IMR-90 (cell line): ENCODE measurements around the gene KMT5C. TPM values are rescaled to one million over a fixed set of nuclear protein-coding genes. Genes with fewer than 3 reads are reported as not detected.

Experiments used
- ATAC-seq: fragments of 200-7000 bp; cut with Tn5 transposase; 2 replicates; pipeline ENCODE4 v1.9.1; 2020; ENCODE audit warnings: low read depth, mild to moderate bottlenecking, moderate library complexity
- BruUV-seq: library from RNA; stranded (reverse); fragments of 400-500 nt; replicated peaks from 2 replicates; lab custom pipeline; 2021; lab: Mats Ljungman, UMichigan
- CTCF ChIA-PET: fragments of 300-600 bp; formaldehyde crosslinking; extraction: SDS; loops from one replicate; lab custom pipeline; 2021; ENCODE audit warnings: antibody characterized with exemption; lab: Yijun Ruan, JAX
- POLR2A ChIA-PET: fragments of 300-600 bp; sonication (Branson Sonifier 250); formaldehyde crosslinking; loops from one replicate; lab custom pipeline; 2022; ENCODE audit warnings: antibody characterized with exemption; ENCODE audit not compliant: unreplicated experiment; lab: Charles Lee
- DNase-seq: peaks from one replicate; pipeline ENCODE4 v3.0.0; 2013
- H2AFZ ChIP-seq: replicated peaks from 2 replicates; pipeline ENCODE3; 2013; ENCODE audit warnings: low read length, mild to moderate bottlenecking; ENCODE audit not compliant: poor library complexity
- H2AK5ac ChIP-seq: 2 replicates; pipeline ENCODE4 v1.6.1; 2013; ENCODE audit warnings: low read depth, low read length, inconsistent platforms
- H2AK9ac ChIP-seq: replicated peaks from 2 replicates; pipeline ENCODE3; 2013; ENCODE audit warnings: mild to moderate bottlenecking, low read depth, low read length, moderate library complexity; ENCODE audit not compliant: poor library complexity
- H2BK120ac ChIP-seq: 2 replicates; pipeline ENCODE4 v1.6.1; 2013; ENCODE audit warnings: low read depth, low read length, inconsistent platforms
- H2BK15ac ChIP-seq: 3 replicates; pipeline ENCODE4 v1.6.1; 2013; ENCODE audit warnings: low read depth, low read length, inconsistent platforms
- H2BK20ac ChIP-seq: 2 replicates; pipeline ENCODE4 v1.6.1; 2013; ENCODE audit warnings: low read depth, mild to moderate bottlenecking, inconsistent platforms, low read length, moderate library complexity
- H2BK5ac ChIP-seq: 2 replicates; pipeline ENCODE4 v1.6.1; 2013; ENCODE audit warnings: mild to moderate bottlenecking, low read depth, low read length, inconsistent platforms; ENCODE audit not compliant: poor library complexity, severe bottlenecking
- H3K14ac ChIP-seq: replicated peaks from 2 replicates; pipeline ENCODE4 v1.6.1; 2013; ENCODE audit warnings: low read depth, low read length, inconsistent platforms
- H3K18ac ChIP-seq: 2 replicates; pipeline ENCODE4 v1.6.1; 2013; ENCODE audit warnings: low read depth, low read length, control low read depth
- H3K23ac ChIP-seq: 2 replicates; pipeline ENCODE4 v1.6.1; 2013; ENCODE audit warnings: low read depth, low read length, inconsistent platforms
- H3K27ac ChIP-seq: 2 replicates; pipeline ENCODE4 v1.5.1; 2013; ENCODE audit warnings: mild to moderate bottlenecking, control low read depth, low read length; ENCODE audit not compliant: insufficient read depth
- H3K27me3 ChIP-seq: 2 replicates; pipeline ENCODE4 v1.6.1; 2013; ENCODE audit warnings: low read length; ENCODE audit not compliant: control insufficient read depth, insufficient read depth
- H3K36me3 ChIP-seq: 2 replicates; pipeline ENCODE4 v1.6.1; 2013; ENCODE audit warnings: low read length, mixed read lengths; ENCODE audit not compliant: control insufficient read depth, insufficient read depth
- H3K4ac ChIP-seq: 2 replicates; pipeline ENCODE4 v1.6.1; 2013; ENCODE audit warnings: low read depth, low read length, inconsistent platforms
- H3K4me1 ChIP-seq: 2 replicates; pipeline ENCODE4 v1.6.1; 2013; ENCODE audit warnings: low read length, mixed read lengths; ENCODE audit not compliant: control insufficient read depth, insufficient read depth
- H3K4me2 ChIP-seq: 2 replicates; pipeline ENCODE4 v1.6.1; 2013; ENCODE audit warnings: low read depth, mild to moderate bottlenecking, control low read depth, low read length, moderate library complexity
- H3K4me3 ChIP-seq: 2 replicates; pipeline ENCODE4 v1.5.1; 2013; ENCODE audit warnings: low read depth, mild to moderate bottlenecking, control low read depth, low read length, moderate library complexity; ENCODE audit not compliant: insufficient read depth
- H3K56ac ChIP-seq: 2 replicates; pipeline ENCODE4 v1.6.1; 2013; ENCODE audit warnings: low read length, inconsistent platforms; ENCODE audit not compliant: insufficient read depth; ENCODE audit errors: extremely low read depth
- H3K79me1 ChIP-seq, 2 experiments: 2 replicates each; pipeline ENCODE4 v1.6.1; 2013; ENCODE audit warnings: low read length in 2 of 2, inconsistent platforms in 1 of 2, low read depth in 1 of 2
- H3K9ac ChIP-seq: 2 replicates; pipeline ENCODE4 v1.6.1; 2013; ENCODE audit warnings: low read depth, low read length, control low read depth
- H3K9me1 ChIP-seq: 2 replicates; pipeline ENCODE4 v1.6.1; 2013; ENCODE audit warnings: low read length, inconsistent platforms; ENCODE audit not compliant: insufficient read depth
- H3K9me3 ChIP-seq: 2 replicates; pipeline ENCODE4 v1.6.1; 2013; ENCODE audit warnings: low read length; ENCODE audit not compliant: control insufficient read depth, insufficient read depth
- H4K20me1 ChIP-seq: 2 replicates; pipeline ENCODE4 v1.6.1; 2013; ENCODE audit warnings: low read length, inconsistent platforms; ENCODE audit not compliant: insufficient read depth
- H4K5ac ChIP-seq: 2 replicates; pipeline ENCODE4 v1.6.1; 2013; ENCODE audit warnings: mild to moderate bottlenecking, low read depth, low read length, control low read depth
- H4K8ac ChIP-seq, 2 experiments: 2 replicates each; pipeline ENCODE4 v1.6.1; 2013; ENCODE audit warnings: low read depth in 2 of 2, low read length in 2 of 2, control low read depth in 1 of 2, inconsistent platforms in 1 of 2
- H4K91ac ChIP-seq: 2 replicates; pipeline ENCODE4 v1.6.1; 2013; ENCODE audit warnings: low read depth, low read length, inconsistent platforms; ENCODE audit not compliant: insufficient read depth
- MAZ ChIP-seq: IDR thresholded peaks from 2 replicates; pipeline ENCODE4 v1.6.1; 2012; ENCODE audit warnings: low read depth, mild to moderate bottlenecking, low read length, improper control_type of control experiment, moderate library complexity, borderline replicate concordance
- POLR2A ChIP-seq: IDR thresholded peaks from 2 replicates; pipeline ENCODE4 v1.6.1; 2012; ENCODE audit warnings: mild to moderate bottlenecking, low read depth, low read length
- RCOR1 ChIP-seq: IDR thresholded peaks from 2 replicates; pipeline ENCODE4 v1.6.1; 2012; ENCODE audit warnings: mild to moderate bottlenecking, low read length, improper control_type of control experiment; ENCODE audit not compliant: insufficient replicate concordance
- RFX5 ChIP-seq: IDR thresholded peaks from 2 replicates; pipeline ENCODE4 v1.8.0; 2012; ENCODE audit warnings: low read depth, mild to moderate bottlenecking, low read length, moderate library complexity
- WGBS, 2 experiments: methylation state at CpG; one replicate each; pipeline versions ENCODE4 v1.1.5 to v1.1.7; 2013; ENCODE audit warnings: missing lambda C conversion rate in 2 of 2; ENCODE audit not compliant: insufficient read length in 1 of 2; ENCODE audit errors: extremely low coverage in 2 of 2; 5-methylcytosine and 5-hydroxymethylcytosine counted together
- dilution Hi-C: fragments of 300-500 bp; cut with HindIII; formaldehyde crosslinking; loops from one replicate; pipeline ENCODE4 v1.14.3; 2018; ENCODE audit warnings: low sequenced_read_pairs; ENCODE audit not compliant: unreplicated experiment
- in situ Hi-C: fragments of 300-500 bp; cut with MboI; formaldehyde crosslinking; loops from 3 replicates; pipeline ENCODE4 v1.14.3; 2019; ENCODE audit warnings: low sequenced_read_pairs, inconsistent platforms, mixed read lengths
- intact Hi-C: fragments of 100-400 bp; cut with micrococcal nuclease; formaldehyde crosslinking; loops from 2 replicates; pipeline ENCODE4 v1.10.0; 2022
- polyA plus RNA-seq, 3 experiments: library from polyadenylated mRNA; depleted of rRNA; stranded (reverse); fragments of >200 nt; gene quantifications; 2 replicates each; pipeline ENCODE4 v1.2.3, GENCODE V29; 2012; ENCODE audit warnings: low replicate concordance in 1 of 3
- total RNA-seq: library from RNA; depleted of rRNA; stranded (reverse); fragments of >200 nt; gene quantifications from 2 replicates; pipeline ENCODE4 v1.2.3, GENCODE V29; 2012
- TF ChIP-seq, protein P1 (sequence below): fragments of 150-350 bp; IDR thresholded peaks from 2 replicates; pipeline ENCODE4 v1.6.1; 2016; ENCODE audit warnings: low read depth, mild to moderate bottlenecking, low read length, moderate library complexity, borderline replicate concordance

KMT5C gene
- total and polyA plus RNA-seq, 2 of the 4 experiments (the other 2 are of a cell fraction), result 1.8 to 5.9 TPM

- Histone ChIP-seq H2BK15ac (no peak overlapping the region), H3K14ac (no peak overlapping the region), H4K5ac (no peak overlapping the region), H3K9me1 (peaks cover 3% of the 10 kb centered on the region; the same call in 1 of the 2 replicates), H3K9ac (no peak overlapping the region), H4K91ac (no peak overlapping the region), H3K18ac (no peak overlapping the region), H3K4me1 (peaks cover under 1% of the 10 kb centered on the region; the same call in 1 of the 2 replicates), H2AFZ (no peak overlapping the region), H2BK20ac (no peak overlapping the region), H4K8ac (no peak overlapping the region), H3K79me1 (no peaks in the 10 kb centered on the region), H3K23ac (no peak overlapping the region), H3K4me3 (no peak overlapping the region), H3K4me2 (no peak overlapping the region), H4K20me1 (peaks cover 16% of the 10 kb centered on the region), H3K9me3 (no peaks in the 10 kb centered on the region), H2AK5ac (0 out of 2 replicates have a peak overlapping the region, but pooled peaks have one; percentile 8), H2BK5ac (no peak overlapping the region), H2BK120ac (no peak overlapping the region), H2AK9ac (no peak overlapping the region), H3K4ac (no peak overlapping the region), H3K36me3 (no peaks in the 10 kb centered on the region), H3K56ac (no peak overlapping the region), H3K27me3 (peaks cover 21% of the 10 kb centered on the region), H3K27ac (no peak overlapping the region)
- in situ Hi-C loops (no loop called here), intact Hi-C loops (no loop called here), dilution Hi-C loops (no loop called here)
- WGBS, 2 experiments, result 74% methylated on average over 17 of the region's 32 CpGs; no CpG with 5 or more reads in 1 of the 2 experiments
- ChIA-PET CTCF (interaction anchor here (0.7 kb wide), 1 partner anchor 32 kb away, joined by 3 read pairs; no protein-coding TSS in a partner anchor), POLR2A (no interaction called here)
- BruUV-seq, result no TSS peak
- ATAC-seq (no peak), DNase-seq (no peak)
- TF ChIP-seq MAZ, result no peak
- TF ChIP-seq RFX5, result no peak
- no peak for TF ChIP-seq POLR2A
- TF ChIP-seq, protein P1, sequence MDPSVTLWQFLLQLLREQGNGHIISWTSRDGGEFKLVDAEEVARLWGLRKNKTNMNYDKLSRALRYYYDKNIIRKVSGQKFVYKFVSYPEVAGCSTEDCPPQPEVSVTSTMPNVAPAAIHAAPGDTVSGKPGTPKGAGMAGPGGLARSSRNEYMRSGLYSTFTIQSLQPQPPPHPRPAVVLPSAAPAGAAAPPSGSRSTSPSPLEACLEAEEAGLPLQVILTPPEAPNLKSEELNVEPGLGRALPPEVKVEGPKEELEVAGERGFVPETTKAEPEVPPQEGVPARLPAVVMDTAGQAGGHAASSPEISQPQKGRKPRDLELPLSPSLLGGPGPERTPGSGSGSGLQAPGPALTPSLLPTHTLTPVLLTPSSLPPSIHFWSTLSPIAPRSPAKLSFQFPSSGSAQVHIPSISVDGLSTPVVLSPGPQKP, result no peak
- no peak for TF ChIP-seq RCOR1
Observed at GRCh38 chr19:55358943-55359908, 19.6 kb downstream of the KMT5C start.
